ENCODE measurements around the gene HIGD2A. TPM values are rescaled to one million over a fixed set of nuclear protein-coding genes. Genes with fewer than 3 reads are reported as not detected.

Gene HIGD2A
- total RNA-seq, 1 donor from 2014 or later = 74.6 TPM

- H3K4me3 Mint-ChIP-seq (ENCODE audit: unreplicated experiment) = no peak overlapping the region
- TF ChIP-seq, protein P1, sequence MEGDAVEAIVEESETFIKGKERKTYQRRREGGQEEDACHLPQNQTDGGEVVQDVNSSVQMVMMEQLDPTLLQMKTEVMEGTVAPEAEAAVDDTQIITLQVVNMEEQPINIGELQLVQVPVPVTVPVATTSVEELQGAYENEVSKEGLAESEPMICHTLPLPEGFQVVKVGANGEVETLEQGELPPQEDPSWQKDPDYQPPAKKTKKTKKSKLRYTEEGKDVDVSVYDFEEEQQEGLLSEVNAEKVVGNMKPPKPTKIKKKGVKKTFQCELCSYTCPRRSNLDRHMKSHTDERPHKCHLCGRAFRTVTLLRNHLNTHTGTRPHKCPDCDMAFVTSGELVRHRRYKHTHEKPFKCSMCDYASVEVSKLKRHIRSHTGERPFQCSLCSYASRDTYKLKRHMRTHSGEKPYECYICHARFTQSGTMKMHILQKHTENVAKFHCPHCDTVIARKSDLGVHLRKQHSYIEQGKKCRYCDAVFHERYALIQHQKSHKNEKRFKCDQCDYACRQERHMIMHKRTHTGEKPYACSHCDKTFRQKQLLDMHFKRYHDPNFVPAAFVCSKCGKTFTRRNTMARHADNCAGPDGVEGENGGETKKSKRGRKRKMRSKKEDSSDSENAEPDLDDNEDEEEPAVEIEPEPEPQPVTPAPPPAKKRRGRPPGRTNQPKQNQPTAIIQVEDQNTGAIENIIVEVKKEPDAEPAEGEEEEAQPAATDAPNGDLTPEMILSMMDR (IDR thresholded peaks at IDR 0.05) = no peak
- DNase-seq (ENCODE audit: low spot score) = no peak
- peaks cover 11% of the 10 kb centered on the region for H3K27me3 Mint-ChIP-seq (ENCODE audit: low read depth)
- peaks cover 1% of the 10 kb centered on the region for H3K36me3 Mint-ChIP-seq (ENCODE audit: low read depth)
- no peaks in the 10 kb centered on the region for H3K9me3 Mint-ChIP-seq (ENCODE audit: low read depth)
- no peak overlapping the region for H3K27ac Mint-ChIP-seq (ENCODE audit: unreplicated experiment)
- peaks cover 28% of the 10 kb centered on the region for H3K4me1 Mint-ChIP-seq (ENCODE audit: low read depth)
Measured at GRCh38 chr5:176426876-176427275, 38.3 kb downstream of the HIGD2A start.

GRCh38 chr5:176427971-176428370 lies 39.4 kb downstream of the HIGD2A start:
- Mint-ChIP-seq H3K9me3 (ENCODE audit: low read depth) (no peaks in the 10 kb centered on the region), H3K36me3 (ENCODE audit: low read depth) (no peaks in the 10 kb centered on the region), H3K4me3 (ENCODE audit: unreplicated experiment) (no peak overlapping the region), H3K4me1 (ENCODE audit: low read depth) (peaks cover 28% of the 10 kb centered on the region), H3K27ac (ENCODE audit: unreplicated experiment) (no peak overlapping the region), H3K27me3 (ENCODE audit: low read depth) (peaks cover 8% of the 10 kb centered on the region)
- TF ChIP-seq, protein P1 (IDR thresholded peaks at IDR 0.05) = no peak
- DNase-seq (ENCODE audit: low spot score) = no peak

GRCh38 chr5:176429972-176430371 lies 41.4 kb downstream of the HIGD2A start:
- Mint-ChIP-seq H3K9me3 (ENCODE audit: low read depth) (no peaks in the 10 kb centered on the region), H3K4me1 (ENCODE audit: low read depth) (peaks cover 12% of the 10 kb centered on the region), H3K36me3 (ENCODE audit: low read depth) (no peaks in the 10 kb centered on the region), H3K4me3 (ENCODE audit: unreplicated experiment) (no peak overlapping the region), H3K27me3 (ENCODE audit: low read depth) (peaks cover 8% of the 10 kb centered on the region), H3K27ac (ENCODE audit: unreplicated experiment) (no peak overlapping the region)
- TF ChIP-seq, protein P1 (IDR thresholded peaks at IDR 0.05) = no peak
- no peak for DNase-seq (ENCODE audit: low spot score)

DNA sequence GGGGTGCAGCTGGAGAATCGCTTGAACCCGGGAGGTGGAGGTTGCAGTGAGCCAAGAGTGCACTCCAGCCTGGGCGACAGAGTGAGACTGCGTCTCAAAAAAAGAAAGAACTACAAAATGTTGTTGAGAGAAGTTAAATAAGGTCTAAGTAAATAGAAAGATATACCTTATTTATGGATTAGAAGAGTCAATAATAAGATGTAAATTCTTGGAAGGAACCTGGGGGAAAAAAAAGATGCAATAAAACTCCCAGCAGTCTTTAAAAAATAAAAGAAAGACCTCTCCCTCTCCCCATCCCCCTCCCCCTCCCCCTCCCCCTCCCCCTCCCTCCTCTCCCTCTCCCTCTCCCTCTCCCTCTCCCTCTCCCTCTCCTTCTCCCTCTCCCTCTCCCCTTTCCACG lies 44.2 kb downstream of the HIGD2A start:
- Mint-ChIP-seq H3K27me3 (ENCODE audit: low read depth) (peaks cover 11% of the 10 kb centered on the region), H3K4me3 (ENCODE audit: unreplicated experiment) (no peak overlapping the region), H3K27ac (ENCODE audit: unreplicated experiment) (no peak overlapping the region), H3K9me3 (ENCODE audit: low read depth) (no peaks in the 10 kb centered on the region), H3K4me1 (ENCODE audit: low read depth) (peaks cover 11% of the 10 kb centered on the region), H3K36me3 (ENCODE audit: low read depth) (no peaks in the 10 kb centered on the region)
- no peak for DNase-seq (ENCODE audit: low spot score)
- TF ChIP-seq, protein P1 (IDR thresholded peaks at IDR 0.05) = no peak

GRCh38 chr5:176436656-176437055 lies 48.1 kb downstream of the HIGD2A start:
- Mint-ChIP-seq H3K27me3 (ENCODE audit: low read depth) (peaks cover 17% of the 10 kb centered on the region), H3K27ac (ENCODE audit: unreplicated experiment) (no peak overlapping the region), H3K36me3 (ENCODE audit: low read depth) (no peaks in the 10 kb centered on the region), H3K4me1 (ENCODE audit: low read depth) (peaks cover 14% of the 10 kb centered on the region), H3K4me3 (ENCODE audit: unreplicated experiment) (no peak overlapping the region), H3K9me3 (ENCODE audit: low read depth) (no peaks in the 10 kb centered on the region)
- DNase-seq (ENCODE audit: low spot score) = no peak
- TF ChIP-seq, protein P1 (IDR thresholded peaks at IDR 0.05) = no peak

Data from chondrocyte (in vitro differentiated cells).